K562 (cell line): Measurements from ENCODE around the gene BRD7. TPM values are rescaled to one million over a fixed set of nuclear protein-coding genes. Genes with fewer than 3 reads are reported as not detected.

Source experiments
- CBFA2T3 ChIP-seq: fragments of 450-650 bp; IDR thresholded peaks from 2 replicates; pipeline ENCODE4 v1.6.1; 2017
- DMBX1 ChIP-seq: fragments of 250-450 bp; sonication (Bioruptor Pico); IDR thresholded peaks from 2 replicates; pipeline ENCODE4 v1.8.0; 2022; ENCODE audit warnings: inconsistent platforms, mild to moderate bottlenecking, moderate library complexity, borderline replicate concordance
- GATAD2B ChIP-seq: fragments of 450-650 bp; IDR thresholded peaks from 2 replicates; pipeline ENCODE4 v1.6.1; 2017; ENCODE audit warnings: mild to moderate bottlenecking, borderline replicate concordance
- KLF13 ChIP-seq: fragments of 450-650 bp; IDR thresholded peaks from 2 replicates; pipeline ENCODE4 v1.6.1; 2016; ENCODE audit warnings: missing genetic modification characterization, low read depth, mild to moderate bottlenecking, missing compliant biosample characterization, moderate library complexity, borderline replicate concordance
- MYC ChIP-seq, 2 experiments: fragments of 250-450 bp in 1 of 2; sonication (Bioruptor Pico) in 1 of 2; IDR thresholded peaks; 2 replicates each; pipeline versions ENCODE4 v1.5.1 to v1.6.1; 2012 to 2021; ENCODE audit warnings: low read depth in 2 of 2, borderline replicate concordance in 1 of 2, improper control_type of control experiment in 1 of 2, low read length in 1 of 2, mild to moderate bottlenecking in 1 of 2, moderate library complexity in 1 of 2
- NFE2 ChIP-seq: IDR thresholded peaks from 2 replicates; pipeline ENCODE4 v1.6.1; 2014; ENCODE audit warnings: antibody characterized with exemption, low read depth
- POLR2G ChIP-seq: fragments of 200-400 bp; formaldehyde crosslinking; IDR thresholded peaks from 2 replicates; pipeline ENCODE4 v1.6.1; 2017; ENCODE audit warnings: low read depth, mild to moderate bottlenecking, antibody characterized with exemption, low read length, moderate library complexity
- SMARCA4 ChIP-seq: fragments of 450-650 bp; IDR thresholded peaks from 2 replicates; pipeline ENCODE4 v1.6.1; 2016
- polyA plus RNA-seq, 8 experiments: library from polyadenylated mRNA; depleted of rRNA in 4 of 8; stranded (reverse) in 5 of 8; unstranded in 3 of 8; fragments of >200 nt; fragmentation: Nextera tagmentation in 2 of 8; fragmentation: Illumina TruSeq in 1 of 8; extraction: Ambion mirVana in 2 of 8; extraction: Trizol in 1 of 8; gene quantifications; 2 replicates each; pipeline versions ENCODE4 v1.2.1 to v1.2.3, GENCODE V29; 2011 to 2014; ENCODE audit warnings: inconsistent platforms in 1 of 8, missing spikeins in 1 of 8
- total RNA-seq, 7 experiments: library from RNA; depleted of rRNA in 6 of 7; stranded (reverse); fragments of >200 nt in 6 of 7; fragmentation: Illumina TruSeq in 2 of 7; extraction: Trizol in 2 of 7; gene quantifications; 2 replicates each; pipeline versions ENCODE4 v1.2.1 to v1.2.3, GENCODE V29; 2011 to 2021; ENCODE audit warnings: low replicate concordance in 1 of 7
- TF ChIP-seq, protein P1 (sequence below): sonication (generic); formaldehyde crosslinking; IDR thresholded peaks from 2 replicates; pipeline ENCODE4 v1.8.0; 2022; ENCODE audit warnings: mild to moderate bottlenecking, missing genetic modification reagents
- TF ChIP-seq, protein P2 (sequence below): sonication (generic); formaldehyde crosslinking; IDR thresholded peaks from 2 replicates; pipeline ENCODE4 v1.8.0; 2022; ENCODE audit warnings: missing genetic modification reagents, mild to moderate bottlenecking, moderate library complexity, borderline replicate concordance
- TF ChIP-seq, protein P3 (sequence below), 2 experiments: fragments of 450-650 bp in 1 of 2; IDR thresholded peaks; 2 replicates each; pipeline ENCODE4 v1.6.1; 2011 to 2017; ENCODE audit warnings: low read depth in 2 of 2, antibody characterized with exemption in 1 of 2, borderline replicate concordance in 1 of 2, low read length in 1 of 2, mild to moderate bottlenecking in 1 of 2, mixed read lengths in 1 of 2; ENCODE audit not compliant: control insufficient read depth in 1 of 2

Gene BRD7
- total and polyA plus RNA-seq, 9 of the 15 experiments (the other 6 are each of a cell fraction or from before 2014, with no cell fraction given): 20.6 to 101 (median 68.7) TPM

DNA sequence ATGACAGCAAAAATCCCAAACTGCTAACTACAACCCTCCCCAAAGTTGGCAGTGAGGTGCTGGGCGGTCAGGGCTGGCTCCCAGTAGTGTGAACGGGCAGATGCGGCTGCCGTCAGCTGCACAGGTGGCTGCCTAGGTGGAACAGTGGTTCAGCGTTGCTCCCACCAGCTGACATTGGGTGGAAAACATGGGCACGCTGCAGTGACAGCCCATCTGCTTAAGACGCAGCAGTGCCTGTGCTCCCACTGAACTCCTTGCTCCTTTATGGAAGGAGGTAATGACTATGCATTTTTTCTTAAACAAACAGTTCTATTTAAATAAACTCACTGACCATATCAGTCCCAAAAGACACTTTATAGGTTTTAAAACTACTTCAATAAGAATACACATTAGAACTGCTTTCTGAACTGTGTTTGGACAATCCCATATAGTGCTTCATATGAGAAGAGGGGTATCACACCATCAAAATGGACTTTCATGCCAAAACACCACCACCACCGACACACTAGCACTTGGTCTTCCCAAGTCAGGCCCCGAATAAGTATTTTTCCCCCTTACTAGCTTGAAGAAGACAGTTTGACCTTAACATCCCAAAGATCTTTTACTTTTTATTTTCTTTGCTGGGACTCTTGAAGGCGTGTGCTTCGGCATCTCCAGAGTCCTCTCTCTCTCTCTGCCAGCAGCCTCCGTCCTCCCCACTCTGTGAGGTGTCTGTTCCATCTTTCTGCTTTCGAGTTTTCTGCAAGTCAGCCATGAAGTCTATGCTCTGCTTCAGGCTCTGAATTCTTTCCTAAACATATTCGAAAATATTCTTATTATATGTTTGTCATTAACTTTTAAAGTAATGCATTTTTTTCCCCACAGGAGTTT, 34.4 kb downstream of the BRD7 start (continued):
- TF ChIP-seq, protein P1, sequence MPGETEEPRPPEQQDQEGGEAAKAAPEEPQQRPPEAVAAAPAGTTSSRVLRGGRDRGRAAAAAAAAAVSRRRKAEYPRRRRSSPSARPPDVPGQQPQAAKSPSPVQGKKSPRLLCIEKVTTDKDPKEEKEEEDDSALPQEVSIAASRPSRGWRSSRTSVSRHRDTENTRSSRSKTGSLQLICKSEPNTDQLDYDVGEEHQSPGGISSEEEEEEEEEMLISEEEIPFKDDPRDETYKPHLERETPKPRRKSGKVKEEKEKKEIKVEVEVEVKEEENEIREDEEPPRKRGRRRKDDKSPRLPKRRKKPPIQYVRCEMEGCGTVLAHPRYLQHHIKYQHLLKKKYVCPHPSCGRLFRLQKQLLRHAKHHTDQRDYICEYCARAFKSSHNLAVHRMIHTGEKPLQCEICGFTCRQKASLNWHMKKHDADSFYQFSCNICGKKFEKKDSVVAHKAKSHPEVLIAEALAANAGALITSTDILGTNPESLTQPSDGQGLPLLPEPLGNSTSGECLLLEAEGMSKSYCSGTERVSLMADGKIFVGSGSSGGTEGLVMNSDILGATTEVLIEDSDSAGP (CRISPR knock-in tag): 0 out of 2 replicates have a peak, but pooled peaks have one; percentile 22
- TF ChIP-seq SMARCA4 (0 out of 2 replicates have a peak, but pooled peaks have one; percentile 12), CBFA2T3 (0 out of 2 replicates have a peak, but pooled peaks have one; percentile 22), GATAD2B (no peak), MYC (IDR thresholded peaks at IDR 0.05; ENCODE audit: low read depth, low read length) (no peak), MYC (CRISPR knock-in tag; IDR thresholded peaks at IDR 0.05; ENCODE audit: borderline replicate concordance, low read depth) (no peak), NFE2 (peak; percentile 89), DMBX1 (0 out of 2 replicates have a peak, but pooled peaks have one; percentile 44), POLR2G (peak; percentile 29; the same call in 1 of the 2 replicates), KLF13 (tag) (no peak)
- TF ChIP-seq, protein P2, sequence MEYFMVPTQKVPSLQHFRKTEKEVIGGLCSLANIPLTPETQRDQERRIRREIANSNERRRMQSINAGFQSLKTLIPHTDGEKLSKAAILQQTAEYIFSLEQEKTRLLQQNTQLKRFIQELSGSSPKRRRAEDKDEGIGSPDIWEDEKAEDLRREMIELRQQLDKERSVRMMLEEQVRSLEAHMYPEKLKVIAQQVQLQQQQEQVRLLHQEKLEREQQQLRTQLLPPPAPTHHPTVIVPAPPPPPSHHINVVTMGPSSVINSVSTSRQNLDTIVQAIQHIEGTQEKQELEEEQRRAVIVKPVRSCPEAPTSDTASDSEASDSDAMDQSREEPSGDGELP (CRISPR knock-in tag): peak; percentile 45; the same call in 1 of the 2 replicates
- TF ChIP-seq, protein P3, sequence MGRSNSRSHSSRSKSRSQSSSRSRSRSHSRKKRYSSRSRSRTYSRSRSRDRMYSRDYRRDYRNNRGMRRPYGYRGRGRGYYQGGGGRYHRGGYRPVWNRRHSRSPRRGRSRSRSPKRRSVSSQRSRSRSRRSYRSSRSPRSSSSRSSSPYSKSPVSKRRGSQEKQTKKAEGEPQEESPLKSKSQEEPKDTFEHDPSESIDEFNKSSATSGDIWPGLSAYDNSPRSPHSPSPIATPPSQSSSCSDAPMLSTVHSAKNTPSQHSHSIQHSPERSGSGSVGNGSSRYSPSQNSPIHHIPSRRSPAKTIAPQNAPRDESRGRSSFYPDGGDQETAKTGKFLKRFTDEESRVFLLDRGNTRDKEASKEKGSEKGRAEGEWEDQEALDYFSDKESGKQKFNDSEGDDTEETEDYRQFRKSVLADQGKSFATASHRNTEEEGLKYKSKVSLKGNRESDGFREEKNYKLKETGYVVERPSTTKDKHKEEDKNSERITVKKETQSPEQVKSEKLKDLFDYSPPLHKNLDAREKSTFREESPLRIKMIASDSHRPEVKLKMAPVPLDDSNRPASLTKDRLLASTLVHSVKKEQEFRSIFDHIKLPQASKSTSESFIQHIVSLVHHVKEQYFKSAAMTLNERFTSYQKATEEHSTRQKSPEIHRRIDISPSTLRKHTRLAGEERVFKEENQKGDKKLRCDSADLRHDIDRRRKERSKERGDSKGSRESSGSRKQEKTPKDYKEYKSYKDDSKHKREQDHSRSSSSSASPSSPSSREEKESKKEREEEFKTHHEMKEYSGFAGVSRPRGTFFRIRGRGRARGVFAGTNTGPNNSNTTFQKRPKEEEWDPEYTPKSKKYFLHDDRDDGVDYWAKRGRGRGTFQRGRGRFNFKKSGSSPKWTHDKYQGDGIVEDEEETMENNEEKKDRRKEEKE (IDR thresholded peaks at IDR 0.05; ENCODE audit: borderline replicate concordance in 1 of 2, control insufficient read depth in 1 of 2, low read depth in 2 of 2, low read length in 1 of 2): no peak
- TF ChIP-seq, all 486 proteins: peak for 24
